ENCODE measurements around the gene TMEM9.

DNA sequence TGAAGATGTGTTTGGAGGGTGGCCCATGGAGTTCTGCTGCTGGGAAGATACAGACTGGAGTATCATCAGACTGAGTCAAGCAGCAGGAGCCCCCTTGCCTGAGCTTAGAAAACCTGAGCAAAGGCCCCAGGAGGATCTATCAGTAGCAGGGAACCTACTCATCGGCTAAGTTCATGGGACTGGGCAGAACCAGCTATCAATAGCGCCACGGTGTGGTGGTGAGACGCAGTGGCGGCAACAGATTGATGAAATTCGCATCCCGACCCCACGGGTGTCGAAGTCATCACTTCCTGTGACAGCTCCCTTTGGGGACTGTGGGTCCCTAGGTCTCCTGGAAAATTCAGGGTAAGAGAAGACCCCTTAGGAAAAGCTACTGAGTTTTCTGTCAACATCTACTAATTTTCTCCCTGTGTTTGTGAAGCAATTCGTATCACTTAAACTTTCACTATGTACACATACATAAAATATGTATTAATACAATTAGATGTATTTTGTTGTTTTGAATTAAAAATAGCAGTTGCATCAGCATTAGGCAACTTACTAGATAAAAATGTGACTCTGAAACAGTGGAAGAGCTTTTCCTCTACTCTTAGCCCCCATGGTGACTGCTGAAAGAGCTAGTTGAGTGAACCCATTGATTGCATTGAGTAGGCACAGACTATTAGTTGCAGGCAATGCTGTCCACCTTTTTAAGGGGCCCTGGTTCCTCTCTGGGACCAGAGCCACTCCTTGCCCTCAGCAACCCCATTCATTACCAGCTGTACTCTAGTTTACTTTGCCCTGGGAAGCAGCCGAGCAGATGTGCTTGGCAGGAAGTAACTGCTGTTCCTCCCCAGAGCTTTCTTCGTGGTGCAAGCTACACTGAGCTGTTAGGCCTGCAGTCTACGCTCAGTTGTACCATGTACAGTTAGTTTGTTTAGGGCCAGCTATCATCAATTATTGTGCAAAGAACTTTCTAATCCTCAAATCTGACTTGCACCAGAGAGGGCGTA is 34.8 kb downstream of the TMEM9 start:
- TF ChIP-seq, protein P1, sequence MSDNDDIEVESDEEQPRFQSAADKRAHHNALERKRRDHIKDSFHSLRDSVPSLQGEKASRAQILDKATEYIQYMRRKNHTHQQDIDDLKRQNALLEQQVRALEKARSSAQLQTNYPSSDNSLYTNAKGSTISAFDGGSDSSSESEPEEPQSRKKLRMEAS (IDR thresholded peaks at IDR 0.05; ENCODE audit: insufficient read depth, insufficient read length) = no peak
- TF ChIP-seq, protein P2, sequence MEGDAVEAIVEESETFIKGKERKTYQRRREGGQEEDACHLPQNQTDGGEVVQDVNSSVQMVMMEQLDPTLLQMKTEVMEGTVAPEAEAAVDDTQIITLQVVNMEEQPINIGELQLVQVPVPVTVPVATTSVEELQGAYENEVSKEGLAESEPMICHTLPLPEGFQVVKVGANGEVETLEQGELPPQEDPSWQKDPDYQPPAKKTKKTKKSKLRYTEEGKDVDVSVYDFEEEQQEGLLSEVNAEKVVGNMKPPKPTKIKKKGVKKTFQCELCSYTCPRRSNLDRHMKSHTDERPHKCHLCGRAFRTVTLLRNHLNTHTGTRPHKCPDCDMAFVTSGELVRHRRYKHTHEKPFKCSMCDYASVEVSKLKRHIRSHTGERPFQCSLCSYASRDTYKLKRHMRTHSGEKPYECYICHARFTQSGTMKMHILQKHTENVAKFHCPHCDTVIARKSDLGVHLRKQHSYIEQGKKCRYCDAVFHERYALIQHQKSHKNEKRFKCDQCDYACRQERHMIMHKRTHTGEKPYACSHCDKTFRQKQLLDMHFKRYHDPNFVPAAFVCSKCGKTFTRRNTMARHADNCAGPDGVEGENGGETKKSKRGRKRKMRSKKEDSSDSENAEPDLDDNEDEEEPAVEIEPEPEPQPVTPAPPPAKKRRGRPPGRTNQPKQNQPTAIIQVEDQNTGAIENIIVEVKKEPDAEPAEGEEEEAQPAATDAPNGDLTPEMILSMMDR (IDR thresholded peaks at IDR 0.05; ENCODE audit: extremely low read depth in 1 of 2, insufficient read depth in 1 of 2, low read depth in 1 of 2, low read length in 2 of 2) = peak; percentile 69 to 79
- TF ChIP-seq POLR2A (IDR thresholded peaks at IDR 0.05; ENCODE audit: low read depth, low read length) (no peak), MYC (IDR thresholded peaks at IDR 0.05; ENCODE audit: low read depth, low read length) (no peak), POLR2AphosphoS5 (IDR thresholded peaks at IDR 0.05; ENCODE audit: insufficient read depth, low read depth, low read length) (no peak), EZH2 (IDR thresholded peaks at IDR 0.05; ENCODE audit: borderline replicate concordance, low read depth, low read length, severe bottlenecking) (peak; percentile 48)
